K562 (cell line): ENCODE data around the gene ZNF629. TPM values are rescaled to one million over a fixed set of nuclear protein-coding genes. Genes with fewer than 3 reads are reported as not detected.

Source experiments
- ARID4B ChIP-seq: sonication (generic); formaldehyde crosslinking; IDR thresholded peaks from 2 replicates; pipeline ENCODE4 v1.8.0; 2022; ENCODE audit warnings: mild to moderate bottlenecking, missing genetic modification reagents
- BCL6 ChIP-seq: fragments of 250-450 bp; sonication (Bioruptor Pico); IDR thresholded peaks from 2 replicates; pipeline ENCODE4 v1.4.0; 2020
- CAMTA2 ChIP-seq: fragments of 250-450 bp; sonication (Bioruptor Pico); conservative IDR thresholded peaks from 2 replicates; pipeline ENCODE4 v1.5.1; 2022
- ETV6 ChIP-seq, 3 experiments: fragments of 150-350 bp in 1 of 3; sonication (generic) in 1 of 3; formaldehyde crosslinking in 1 of 3; IDR thresholded peaks; 2 replicates each; pipeline versions ENCODE4 v1.6.1 to v1.8.0; 2014 to 2022; ENCODE audit warnings: borderline replicate concordance in 2 of 3, low read depth in 2 of 3, antibody characterized with exemption in 1 of 3, low read length in 1 of 3, mild to moderate bottlenecking in 1 of 3, missing genetic modification reagents in 1 of 3
- FOS ChIP-seq: IDR thresholded peaks from 3 replicates; pipeline ENCODE4 v1.6.1; 2011; ENCODE audit not compliant: insufficient read length; ENCODE audit errors: extremely low read depth
- GATAD2A ChIP-seq: fragments of 450-650 bp; IDR thresholded peaks from 2 replicates; pipeline ENCODE4 v1.6.1; 2017
- GMEB1 ChIP-seq: fragments of 250-450 bp; sonication (Bioruptor Pico); IDR thresholded peaks from 2 replicates; pipeline ENCODE4 v1.4.0; 2020; ENCODE audit warnings: mild to moderate bottlenecking
- MTA3 ChIP-seq: fragments of 450-650 bp; formaldehyde crosslinking; IDR thresholded peaks from 2 replicates; pipeline ENCODE4 v1.6.1; 2017; ENCODE audit warnings: mild to moderate bottlenecking, borderline replicate concordance
- NBN ChIP-seq: fragments of 450-650 bp; IDR thresholded peaks from 2 replicates; pipeline ENCODE4 v1.6.1; 2016; ENCODE audit warnings: low read depth, mild to moderate bottlenecking
- NFE2 ChIP-seq: IDR thresholded peaks from 2 replicates; pipeline ENCODE4 v1.6.1; 2014; ENCODE audit warnings: antibody characterized with exemption, low read depth
- PML ChIP-seq: IDR thresholded peaks from 2 replicates; pipeline ENCODE4 v1.6.1; 2012; ENCODE audit warnings: low read length, inconsistent platforms
- PPARD ChIP-seq: fragments of 250-450 bp; sonication (Bioruptor Pico); IDR thresholded peaks from 2 replicates; pipeline ENCODE4 v1.8.0; 2022; ENCODE audit warnings: inconsistent platforms, mild to moderate bottlenecking, moderate library complexity
- RBFOX2 ChIP-seq: fragments of 200-400 bp; formaldehyde crosslinking; IDR thresholded peaks from 2 replicates; pipeline ENCODE4 v1.6.1; 2017; ENCODE audit warnings: low read depth, mild to moderate bottlenecking, low read length, moderate library complexity
- SMAD1 ChIP-seq: fragments of 150-350 bp; IDR thresholded peaks from 2 replicates; pipeline ENCODE4 v1.6.1; 2014; ENCODE audit warnings: low read length, low read depth; ENCODE audit not compliant: partially characterized antibody
- TAF9B ChIP-seq: fragments of 450-650 bp; IDR thresholded peaks from 2 replicates; pipeline ENCODE4 v1.6.1; 2018; ENCODE audit warnings: mild to moderate bottlenecking; ENCODE audit not compliant: partially characterized antibody
- TARDBP ChIP-seq: fragments of 450-650 bp; IDR thresholded peaks from 2 replicates; pipeline ENCODE4 v1.6.1; 2016
- XRCC5 ChIP-seq: fragments of 200-400 bp; formaldehyde crosslinking; IDR thresholded peaks from 2 replicates; pipeline ENCODE4 v1.6.1; 2017; ENCODE audit warnings: low read depth, mild to moderate bottlenecking, low read length
- ZNF23 ChIP-seq: fragments of 250-450 bp; sonication (Bioruptor Pico); IDR thresholded peaks from 2 replicates; pipeline ENCODE4 v1.4.0; 2020; ENCODE audit warnings: mild to moderate bottlenecking
- ZNF347 ChIP-seq: fragments of 450-650 bp; formaldehyde crosslinking; IDR thresholded peaks from 2 replicates; pipeline ENCODE4 v1.4.0; 2020; ENCODE audit warnings: low read depth, mild to moderate bottlenecking, moderate library complexity
- ZNF583 ChIP-seq: fragments of 250-450 bp; sonication (Bioruptor Pico); IDR thresholded peaks from 2 replicates; pipeline ENCODE4 v1.4.0; 2020
- ZNF655 ChIP-seq: fragments of 250-450 bp; sonication (Bioruptor Pico); IDR thresholded peaks from 2 replicates; pipeline ENCODE4 v1.5.0; 2021
- ZNF707 ChIP-seq: fragments of 250-450 bp; sonication (Bioruptor Pico); conservative IDR thresholded peaks from 2 replicates; pipeline ENCODE4 v1.8.0; 2022; ENCODE audit warnings: inconsistent platforms, mild to moderate bottlenecking, moderate library complexity
- polyA plus RNA-seq, 8 experiments: library from polyadenylated mRNA; depleted of rRNA in 4 of 8; stranded (reverse) in 5 of 8; unstranded in 3 of 8; fragments of >200 nt; fragmentation: Nextera tagmentation in 2 of 8; fragmentation: Illumina TruSeq in 1 of 8; extraction: Ambion mirVana in 2 of 8; extraction: Trizol in 1 of 8; gene quantifications; 2 replicates each; pipeline versions ENCODE4 v1.2.1 to v1.2.3, GENCODE V29; 2011 to 2014; ENCODE audit warnings: inconsistent platforms in 1 of 8, missing spikeins in 1 of 8
- total RNA-seq, 7 experiments: library from RNA; depleted of rRNA in 6 of 7; stranded (reverse); fragments of >200 nt in 6 of 7; fragmentation: Illumina TruSeq in 2 of 7; extraction: Trizol in 2 of 7; gene quantifications; 2 replicates each; pipeline versions ENCODE4 v1.2.1 to v1.2.3, GENCODE V29; 2011 to 2021; ENCODE audit warnings: low replicate concordance in 1 of 7

ZNF629 gene
- total and polyA plus RNA-seq, 9 of the 15 experiments (the other 6 are each of a cell fraction or from before 2014, with no cell fraction given) = 0.44 to 18.8 (median 7.4) TPM

GRCh38 chr16:30747799-30748633 lies 39.0 kb downstream of the ZNF629 start, which contains the start of gene PHKG2 (continued):
- TF ChIP-seq ZNF655 (CRISPR knock-in tag) = no peak
- TF ChIP-seq PPARD (CRISPR knock-in tag) = no peak
- no peak for TF ChIP-seq ZNF707
- peak; percentile 41; the same call in 1 of the 2 replicates for TF ChIP-seq XRCC5
- TF ChIP-seq BCL6 = no peak
- peak; percentile 83 for TF ChIP-seq TAF9B
- TF ChIP-seq MTA3 = peak; percentile 77; the same call in 1 of the 2 replicates
- 0 out of 4 replicates have a peak, but pooled peaks of 1 of the 2 experiments have one; percentile 42 for TF ChIP-seq ETV6 (IDR thresholded peaks at IDR 0.05; ENCODE audit: borderline replicate concordance in 1 of 2, low read depth in 2 of 2, low read length in 1 of 2)
- TF ChIP-seq ETV6 (CRISPR knock-in tag; IDR thresholded peaks at IDR 0.05; ENCODE audit: borderline replicate concordance) = no peak
- peak; percentile 56 for TF ChIP-seq ARID4B (CRISPR knock-in tag)
- TF ChIP-seq GATAD2A = no peak
- TF ChIP-seq FOS = peak; percentile 78
- TF ChIP-seq ZNF583 = no peak
- no peak for TF ChIP-seq ZNF23 (CRISPR knock-in tag)
- no peak for TF ChIP-seq TARDBP
- 0 out of 2 replicates have a peak, but pooled peaks have one; percentile 1 for TF ChIP-seq NBN
- peak; percentile 60 for TF ChIP-seq SMAD1
- peak; percentile 42; the same call in 1 of the 2 replicates for TF ChIP-seq NFE2
- TF ChIP-seq PML = peak; percentile 49; the same call in 1 of the 2 replicates
- TF ChIP-seq RBFOX2 = peak; percentile 90
- TF ChIP-seq GMEB1 = 0 out of 2 replicates have a peak, but pooled peaks have one; percentile 16
- TF ChIP-seq CAMTA2 (CRISPR knock-in tag) = no peak
- TF ChIP-seq ZNF347 = no peak
